HUES6 (cell line): ENCODE results near the gene TBC1D2.

Source experiments
- H3K27ac ChIP-seq: 2 replicates; pipeline ENCODE4 v1.7.0; 2013; ENCODE audit warnings: low read depth, mild to moderate bottlenecking, low read length, inconsistent platforms
- H3K27me3 ChIP-seq: 2 replicates; pipeline ENCODE4 v1.6.1; 2013; ENCODE audit warnings: low read length; ENCODE audit not compliant: control insufficient read depth, insufficient read depth
- H3K36me3 ChIP-seq: 2 replicates; pipeline ENCODE4 v1.6.1; 2013; ENCODE audit warnings: low read length; ENCODE audit not compliant: control insufficient read depth, insufficient read depth
- H3K4me1 ChIP-seq: 2 replicates; pipeline ENCODE4 v1.6.1; 2013; ENCODE audit warnings: low read length; ENCODE audit not compliant: control insufficient read depth, insufficient read depth
- H3K4me3 ChIP-seq: 2 replicates; pipeline ENCODE4 v1.5.1; 2013; ENCODE audit warnings: low read depth, low read length
- H3K9ac ChIP-seq: one replicate; pipeline ENCODE4 v1.6.1; 2013; ENCODE audit warnings: mild to moderate bottlenecking, low read length
- H3K9me3 ChIP-seq: 2 replicates; pipeline ENCODE4 v1.6.1; 2013; ENCODE audit warnings: low read depth, low read length; ENCODE audit not compliant: control insufficient read depth, insufficient read depth

TBC1D2 gene

GRCh38 chr9:98171176-98171925 is 84.1 kb downstream of the TBC1D2 start:
- no peaks in the 10 kb centered on the region for H3K9me3 ChIP-seq
- H3K36me3 ChIP-seq, result no peaks in the 10 kb centered on the region
- peaks cover 59% of the 10 kb centered on the region for H3K4me1 ChIP-seq
- no peak overlapping the region for H3K9ac ChIP-seq
- no peak overlapping the region for H3K27ac ChIP-seq
- H3K27me3 ChIP-seq, result no peaks in the 10 kb centered on the region
- H3K4me3 ChIP-seq, result no peak overlapping the region

- no peak overlapping the region for H3K27ac ChIP-seq
- no peak overlapping the region for H3K4me3 ChIP-seq
- H3K36me3 ChIP-seq, result no peaks in the 10 kb centered on the region
- no peaks in the 10 kb centered on the region for H3K27me3 ChIP-seq
- peaks cover 45% of the 10 kb centered on the region for H3K4me1 ChIP-seq
- H3K9ac ChIP-seq, result no peak overlapping the region
- no peaks in the 10 kb centered on the region for H3K9me3 ChIP-seq
Measured at GRCh38 chr9:98168941-98169488, 86.4 kb downstream of the TBC1D2 start.

- H3K27ac ChIP-seq, result no peak overlapping the region
- no peak overlapping the region for H3K9ac ChIP-seq
- H3K9me3 ChIP-seq, result no peaks in the 10 kb centered on the region
- no peak overlapping the region for H3K4me3 ChIP-seq
- H3K36me3 ChIP-seq, result no peaks in the 10 kb centered on the region
- peaks cover 41% of the 10 kb centered on the region for H3K4me1 ChIP-seq
- no peaks in the 10 kb centered on the region for H3K27me3 ChIP-seq
Measured at GRCh38 chr9:98168153-98168780, 87.2 kb downstream of the TBC1D2 start.

GRCh38 chr9:98164912-98165311 is 90.5 kb downstream of the TBC1D2 start:
- H3K4me1 ChIP-seq, result peaks cover 20% of the 10 kb centered on the region
- peaks cover 5% of the 10 kb centered on the region; the same call in 1 of the 2 replicates for H3K36me3 ChIP-seq
- H3K27ac ChIP-seq, result no peak overlapping the region
- H3K9me3 ChIP-seq, result no peaks in the 10 kb centered on the region
- H3K9ac ChIP-seq, result no peak overlapping the region
- H3K4me3 ChIP-seq, result no peak overlapping the region
- H3K27me3 ChIP-seq, result no peaks in the 10 kb centered on the region

- no peak overlapping the region for H3K27ac ChIP-seq
- no peaks in the 10 kb centered on the region for H3K9me3 ChIP-seq
- H3K27me3 ChIP-seq, result no peaks in the 10 kb centered on the region
- no peak overlapping the region for H3K4me3 ChIP-seq
- H3K9ac ChIP-seq, result no peak overlapping the region
- peaks cover 3% of the 10 kb centered on the region; the same call in 1 of the 2 replicates for H3K4me1 ChIP-seq
- H3K36me3 ChIP-seq, result peaks cover 8% of the 10 kb centered on the region; the same call in 1 of the 2 replicates
Measured at GRCh38 chr9:98162613-98163012, 92.8 kb downstream of the TBC1D2 start.

- Histone ChIP-seq H3K4me1 (peaks cover 3% of the 10 kb centered on the region; the same call in 1 of the 2 replicates), H3K27me3 (no peaks in the 10 kb centered on the region), H3K9ac (no peak overlapping the region), H3K27ac (no peak overlapping the region), H3K36me3 (peaks cover 15% of the 10 kb centered on the region), H3K4me3 (no peak overlapping the region), H3K9me3 (no peaks in the 10 kb centered on the region)
Measured at GRCh38 chr9:98161851-98162250, 93.6 kb downstream of the TBC1D2 start.

- H3K36me3 ChIP-seq, result peaks cover 33% of the 10 kb centered on the region
- H3K27me3 ChIP-seq, result no peaks in the 10 kb centered on the region
- H3K9me3 ChIP-seq, result no peaks in the 10 kb centered on the region
- H3K27ac ChIP-seq, result no peak overlapping the region
- H3K4me3 ChIP-seq, result no peak overlapping the region
- peaks cover 3% of the 10 kb centered on the region; the same call in 1 of the 2 replicates for H3K4me1 ChIP-seq
- no peak overlapping the region for H3K9ac ChIP-seq
Measured at GRCh38 chr9:98159790-98160189, 95.7 kb downstream of the TBC1D2 start.

GRCh38 chr9:98159301-98159700 is 96.1 kb downstream of the TBC1D2 start:
- Histone ChIP-seq H3K9ac (no peak overlapping the region), H3K4me3 (no peak overlapping the region), H3K27me3 (no peaks in the 10 kb centered on the region), H3K27ac (no peak overlapping the region), H3K36me3 (peaks cover 35% of the 10 kb centered on the region), H3K9me3 (no peaks in the 10 kb centered on the region), H3K4me1 (peaks cover 3% of the 10 kb centered on the region; the same call in 1 of the 2 replicates)

- no peak overlapping the region for H3K4me3 ChIP-seq
- no peaks in the 10 kb centered on the region for H3K9me3 ChIP-seq
- H3K4me1 ChIP-seq, result peaks cover 3% of the 10 kb centered on the region; the same call in 1 of the 2 replicates
- no peak overlapping the region for H3K27ac ChIP-seq
- no peak overlapping the region for H3K9ac ChIP-seq
- no peaks in the 10 kb centered on the region for H3K27me3 ChIP-seq
- H3K36me3 ChIP-seq, result peaks cover 37% of the 10 kb centered on the region
Measured at GRCh38 chr9:98158071-98158831, 97.2 kb downstream of the TBC1D2 start.

GRCh38 chr9:98157372-98157771 is 98.1 kb downstream of the TBC1D2 start:
- Histone ChIP-seq H3K4me1 (peaks cover 1% of the 10 kb centered on the region; the same call in 1 of the 2 replicates), H3K9me3 (no peaks in the 10 kb centered on the region), H3K36me3 (peaks cover 37% of the 10 kb centered on the region), H3K27me3 (no peaks in the 10 kb centered on the region), H3K9ac (no peak overlapping the region), H3K27ac (no peak overlapping the region), H3K4me3 (no peak overlapping the region)
